Spleen (tissue), 11 donors: ENCODE data around the gene C12orf43. TPM values are rescaled to one million over a fixed set of nuclear protein-coding genes. Genes with fewer than 3 reads are reported as not detected.

ENCODE experiments used
- DNase-seq: peaks from one replicate; pipeline ENCODE4 v3.0.0-alpha.2; 2020
- H3K27ac ChIP-seq, 8 donors: fragments of 200-600 bp; sonication (generic) in 7 of 8; 1 replicate in 4 of 8; 2 replicates in 4 of 8; pipeline versions ENCODE4 v1.5.0 to v1.8.0; 2016 to 2021; ENCODE audit warnings: inconsistent platforms in 4 of 8, mild to moderate bottlenecking in 4 of 8, moderate library complexity in 1 of 8
- H3K27me3 ChIP-seq, 7 donors: fragments of 200-600 bp; sonication (generic) in 6 of 7; replicated peaks in 1 of 7; 1 replicate in 4 of 7; 2 replicates in 3 of 7; pipeline versions ENCODE4 v1.5.0 to v1.8.0; 2016 to 2021; ENCODE audit warnings: inconsistent platforms in 3 of 7, mild to moderate bottlenecking in 1 of 7
- H3K36me3 ChIP-seq, 6 donors: fragments of 200-600 bp; sonication (generic) in 5 of 6; 1 replicate in 4 of 6; 2 replicates in 2 of 6; pipeline versions ENCODE4 v1.5.0 to v1.8.0; 2016 to 2021; ENCODE audit warnings: inconsistent platforms in 2 of 6
- H3K4me1 ChIP-seq, 6 donors: fragments of 200-600 bp; sonication (generic) in 5 of 6; 1 replicate in 3 of 6; 2 replicates in 3 of 6; pipeline versions ENCODE4 v1.5.0 to v1.8.0; 2016 to 2021; ENCODE audit warnings: inconsistent platforms in 3 of 6
- H3K4me3 ChIP-seq, 8 donors: fragments of 200-600 bp; sonication (generic) in 7 of 8; 1 replicate in 4 of 8; 2 replicates in 4 of 8; pipeline versions ENCODE4 v1.5.0 to v1.8.0; 2016 to 2021; ENCODE audit warnings: inconsistent platforms in 4 of 8, mild to moderate bottlenecking in 4 of 8, moderate library complexity in 2 of 8
- H3K9me3 ChIP-seq, 8 donors: fragments of 200-600 bp; sonication (generic) in 7 of 8; 1 replicate in 4 of 8; 2 replicates in 4 of 8; pipeline versions ENCODE4 v1.5.0 to v1.8.0; 2016 to 2021; ENCODE audit warnings: inconsistent platforms in 4 of 8
- POLR2A ChIP-seq, 3 donors: fragments of 450-650 bp; IDR thresholded peaks; one replicate each; pipeline ENCODE4 v1.5.1; 2017; ENCODE audit warnings: antibody characterized with exemption in 3 of 3, mild to moderate bottlenecking in 1 of 3
- POLR2AphosphoS5 ChIP-seq, 3 donors: sonication (generic); formaldehyde crosslinking; IDR thresholded peaks; one replicate each; pipeline ENCODE4 v1.5.1; 2017; ENCODE audit warnings: antibody characterized with exemption in 3 of 3
- WGBS, 5 donors: extraction: QIAGEN DNeasy Blood & Tissue Kit in 3 of 5; methylation state at CpG; one replicate each; pipeline versions ENCODE4 v1.1.5 to v1.1.7; 2013 to 2018; 5-methylcytosine and 5-hydroxymethylcytosine counted together
- intact Hi-C: fragments of 100-400 bp; cut with DNase I; formaldehyde crosslinking; loops from one replicate; pipeline ENCODE4 v1.15.0; 2023; ENCODE audit warnings: low total_unique reads
- polyA plus RNA-seq, 3 donors: library from polyadenylated mRNA; stranded (reverse); fragments of 200-250 nt; gene quantifications; one replicate each; pipeline ENCODE4 v1.2.1, GENCODE V29; 2013
- total RNA-seq, 7 donors: library from RNA; depleted of rRNA in 3 of 7; stranded (reverse); fragments of >200 nt in 3 of 7; fragmentation: NEBNext Ultra II Directional in 4 of 7; extraction: Animal tissue kit (Norgen Biotek cat#: 25700) in 4 of 7; gene quantifications; one replicate each; pipeline versions ENCODE4 v1.1.0 to v1.2.1, GENCODE V29; 2016 to 2021
- TF ChIP-seq, protein P1 (sequence below), 11 experiments: fragments of 200-600 bp in 7 of 11; fragments of 450-650 bp in 4 of 11; sonication (generic) in 4 of 11; IDR thresholded peaks in 8 of 11; conservative IDR thresholded peaks in 3 of 11; 1 replicate in 7 of 11; 2 replicates in 4 of 11; pipeline versions ENCODE4 v1.4.0 to v1.8.0; 2016 to 2021; ENCODE audit warnings: antibody characterized with exemption in 11 of 11, inconsistent platforms in 4 of 11, mild to moderate bottlenecking in 1 of 11
- donor health status: healthy with polysubstance abuse.
- donor health status: DM: no; HTN: no; CAD: no; lungs with moderate emphysema.
- donor health status: DM: no; HTN: no; CAD: no.
- donor health status: Bipolar disorder and iron deficiency.
- donor health status: healthy.
- donor health status: DM: no; HTN: no; CAD: no.
- donor health status: DM: yes; HTN: yes; CAD: no.

Gene C12orf43
- total and polyA plus RNA-seq, 10 donors, result 8.0 to 16.8 (median 11.7) TPM

DNA sequence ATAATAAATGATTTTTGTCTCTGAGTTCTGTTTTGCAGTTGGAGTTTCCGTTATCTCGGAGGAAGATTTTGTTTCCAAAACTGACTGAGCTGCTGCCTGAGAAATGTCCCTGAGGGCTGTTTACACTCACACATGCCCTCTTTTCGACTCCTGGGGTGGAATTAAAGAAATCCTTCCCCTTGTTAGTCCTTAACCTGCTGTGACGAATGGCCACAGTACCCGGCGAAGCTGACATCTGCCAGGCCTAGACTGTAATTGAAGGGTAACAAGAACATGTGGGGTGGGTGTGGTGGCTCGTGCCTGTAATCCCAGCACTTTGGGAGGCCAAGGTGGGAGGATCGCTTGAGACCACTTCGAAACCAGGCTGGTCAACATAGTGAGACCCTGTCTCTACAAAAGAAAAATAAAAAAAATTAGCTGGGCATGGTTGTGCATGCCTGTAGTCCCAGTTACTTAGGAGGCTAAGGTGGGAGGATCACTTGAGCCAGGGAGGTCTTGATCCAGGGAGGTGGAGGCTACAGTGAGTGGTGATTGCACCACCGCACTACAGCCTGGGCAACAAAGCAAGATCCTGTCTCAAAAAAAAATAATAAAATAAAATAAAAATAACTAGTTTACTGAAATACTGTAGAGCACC lies 14.4 kb upstream of the C12orf43 start:
- H3K4me3 ChIP-seq, result no peak overlapping the region
- no peaks in the 10 kb centered on the region for H3K9me3 ChIP-seq
- TF ChIP-seq, protein P1, sequence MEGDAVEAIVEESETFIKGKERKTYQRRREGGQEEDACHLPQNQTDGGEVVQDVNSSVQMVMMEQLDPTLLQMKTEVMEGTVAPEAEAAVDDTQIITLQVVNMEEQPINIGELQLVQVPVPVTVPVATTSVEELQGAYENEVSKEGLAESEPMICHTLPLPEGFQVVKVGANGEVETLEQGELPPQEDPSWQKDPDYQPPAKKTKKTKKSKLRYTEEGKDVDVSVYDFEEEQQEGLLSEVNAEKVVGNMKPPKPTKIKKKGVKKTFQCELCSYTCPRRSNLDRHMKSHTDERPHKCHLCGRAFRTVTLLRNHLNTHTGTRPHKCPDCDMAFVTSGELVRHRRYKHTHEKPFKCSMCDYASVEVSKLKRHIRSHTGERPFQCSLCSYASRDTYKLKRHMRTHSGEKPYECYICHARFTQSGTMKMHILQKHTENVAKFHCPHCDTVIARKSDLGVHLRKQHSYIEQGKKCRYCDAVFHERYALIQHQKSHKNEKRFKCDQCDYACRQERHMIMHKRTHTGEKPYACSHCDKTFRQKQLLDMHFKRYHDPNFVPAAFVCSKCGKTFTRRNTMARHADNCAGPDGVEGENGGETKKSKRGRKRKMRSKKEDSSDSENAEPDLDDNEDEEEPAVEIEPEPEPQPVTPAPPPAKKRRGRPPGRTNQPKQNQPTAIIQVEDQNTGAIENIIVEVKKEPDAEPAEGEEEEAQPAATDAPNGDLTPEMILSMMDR (IDR thresholded peaks at IDR 0.05 in 8 of 11, conservative IDR thresholded peaks at IDR 0.05 in 3 of 11), result no peak
- TF ChIP-seq POLR2A (IDR thresholded peaks at IDR 0.05), result no peak
- TF ChIP-seq POLR2AphosphoS5 (IDR thresholded peaks at IDR 0.05), result no peak
- WGBS, 5 donors, result 79 to 88% (median 84%) methylated on average over 10 of the region's 10 CpGs
- peaks cover 0 to 60% (median 4%) of the 10 kb centered on the region in 6 donors for H3K36me3 ChIP-seq
- peaks cover 0 to 7% (median 0%) of the 10 kb centered on the region in 7 donors for H3K27me3 ChIP-seq
- DNase-seq, result no peak
- H3K27ac ChIP-seq, result no peak overlapping the region
- intact Hi-C loops, result no loop called here
- H3K4me1 ChIP-seq, result peaks cover under 1 to 33% (median 21%) of the 10 kb centered on the region in 6 donors

DNA sequence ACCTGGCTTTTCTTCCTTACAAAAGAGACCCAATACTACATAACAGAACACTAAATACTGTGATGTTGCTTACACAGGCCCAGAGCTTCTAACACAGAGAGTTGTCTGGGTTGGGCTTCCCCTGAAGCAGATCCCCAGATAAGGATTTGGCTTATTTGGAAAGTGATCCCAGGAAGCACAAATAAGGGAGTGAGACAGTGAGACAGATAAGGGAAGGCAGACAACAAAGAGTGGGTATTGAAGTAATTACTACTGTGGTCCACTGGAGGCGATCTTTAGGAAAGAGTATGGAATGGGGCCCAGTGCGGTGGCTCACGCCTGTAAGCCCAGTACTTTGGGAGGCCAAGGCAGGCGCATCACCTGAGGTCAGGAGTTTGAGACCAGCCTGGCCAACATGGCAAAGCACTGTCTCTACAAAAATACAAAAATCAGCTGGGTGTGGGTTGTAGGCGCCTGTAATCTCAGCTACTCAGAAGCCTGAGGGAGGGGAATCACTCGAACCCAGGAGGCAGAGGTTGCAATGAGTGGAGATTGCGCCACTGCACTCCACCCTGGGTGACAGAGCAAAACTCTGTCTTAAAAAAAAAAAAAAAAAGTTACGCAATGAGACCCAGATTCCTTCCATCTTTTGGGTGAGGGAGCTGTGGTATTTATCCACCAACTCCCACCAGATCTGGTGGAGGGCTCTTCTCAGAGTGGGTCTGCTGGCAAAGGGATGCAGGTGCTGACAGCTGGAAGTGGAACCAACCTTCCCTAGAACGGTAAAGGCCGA lies 10.2 kb upstream of the C12orf43 start:
- Histone ChIP-seq H3K27ac (peak overlapping the region in 3 of 8 donors; percentile 33 to 81 (median 65)), H3K4me1 (peaks cover 0 to 5% (median 0%) of the 10 kb centered on the region in 6 donors), H3K27me3 (no peaks in the 10 kb centered on the region), H3K36me3 (peaks cover 0 to 53% (median 4%) of the 10 kb centered on the region in 6 donors), H3K9me3 (no peaks in the 10 kb centered on the region), H3K4me3 (no peak overlapping the region)
- TF ChIP-seq, protein P1 (IDR thresholded peaks at IDR 0.05 in 8 of 11, conservative IDR thresholded peaks at IDR 0.05 in 3 of 11), result no peak
- TF ChIP-seq POLR2AphosphoS5 (IDR thresholded peaks at IDR 0.05), result no peak
- no peak for TF ChIP-seq POLR2A (IDR thresholded peaks at IDR 0.05)
- intact Hi-C loops, result no loop called here
- 82 to 94% (median 90%) methylated on average over 10 of the region's 10 CpGs for WGBS, 5 donors
- no peak for DNase-seq

DNA sequence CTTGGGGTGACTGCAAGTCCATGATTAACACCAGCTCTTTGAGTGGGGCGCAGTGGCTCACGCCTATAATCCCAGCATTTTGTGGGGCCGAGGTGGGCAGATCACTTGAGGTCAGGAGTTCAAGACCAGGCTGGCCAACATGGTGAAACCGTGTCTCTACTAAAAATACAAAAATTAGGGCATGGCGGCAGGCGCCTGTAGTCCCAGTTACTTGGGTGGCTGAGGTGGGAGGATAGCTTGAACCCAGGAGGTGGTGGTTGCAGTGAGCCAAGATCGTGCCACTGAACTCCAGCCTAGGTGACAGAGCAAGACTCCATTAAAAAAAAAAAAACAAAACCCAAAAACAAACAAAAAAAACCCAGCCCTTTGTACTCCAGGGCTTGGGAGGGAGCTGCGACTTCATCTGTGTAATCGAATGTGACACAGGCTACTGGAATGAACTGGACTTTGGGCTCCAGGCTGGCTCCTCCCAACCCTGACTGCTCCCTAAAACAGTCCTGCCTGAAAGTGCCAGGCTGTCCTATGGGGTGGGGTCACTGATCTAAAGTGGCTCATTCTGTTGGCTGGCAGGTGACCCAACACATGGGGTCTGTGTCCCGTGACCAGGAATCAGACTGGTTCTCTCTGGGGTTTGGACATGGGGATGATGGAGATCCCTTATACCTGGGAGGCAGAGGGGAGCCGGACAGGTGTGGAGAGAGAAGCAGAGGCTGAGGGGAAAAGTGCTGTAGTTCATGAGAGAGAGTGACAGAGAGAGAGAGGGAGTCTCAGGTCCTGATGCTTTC lies 9.3 kb upstream of the C12orf43 start:
- H3K4me3 ChIP-seq, result no peak overlapping the region
- H3K36me3 ChIP-seq, result peaks cover 0 to 53% (median under 1%) of the 10 kb centered on the region in 6 donors
- intact Hi-C loops, result no loop called here
- WGBS, 5 donors, result 91 to 98% (median 95%) methylated on average over 11 of the region's 11 CpGs
- no peaks in the 10 kb centered on the region for H3K9me3 ChIP-seq
- no peaks in the 10 kb centered on the region for H3K27me3 ChIP-seq
- H3K27ac ChIP-seq, result peak overlapping the region in 3 of 8 donors; percentile 36 to 81 (median 65)
- DNase-seq, result no peak
- H3K4me1 ChIP-seq, result peaks cover 0 to 5% (median 0%) of the 10 kb centered on the region in 6 donors
- no peak for TF ChIP-seq POLR2AphosphoS5 (IDR thresholded peaks at IDR 0.05)
- no peak for TF ChIP-seq POLR2A (IDR thresholded peaks at IDR 0.05)
- TF ChIP-seq, protein P1 (IDR thresholded peaks at IDR 0.05 in 8 of 11, conservative IDR thresholded peaks at IDR 0.05 in 3 of 11), result no peak
